ENCODE measurements around the gene CD209. TPM values are rescaled to one million over a fixed set of nuclear protein-coding genes. Genes with fewer than 3 reads are reported as not detected.

Gene CD209
- polyA plus RNA-seq, 3 donors, result 1.1 to 2.1 (median 1.8) TPM

- Histone ChIP-seq H3K9ac (ENCODE audit: insufficient read depth, low read length, poor library complexity, severe bottlenecking) (no peak overlapping the region), H3K27ac (ENCODE audit: low read depth in 1 of 2, low read length in 2 of 2) (no peak overlapping the region), H3K79me2 (ENCODE audit: insufficient read depth, low read length) (no peaks in the 10 kb centered on the region), H3K4me2 (replicated peaks; ENCODE audit: extremely low read depth, low read length, poor library complexity, severe bottlenecking) (no peak overlapping the region), H3K4me3 (replicated peaks in 1 of 3; ENCODE audit: low read depth in 2 of 3, low read length in 3 of 3) (no peak overlapping the region), H3K27me3 (ENCODE audit: control insufficient read depth in 2 of 2, insufficient read depth in 2 of 2, low read length in 2 of 2) (peaks cover 0 to 3% of the 10 kb centered on the region in 2 donors), H3K4me1 (ENCODE audit: control insufficient read depth in 1 of 2, insufficient read depth in 2 of 2, low read length in 2 of 2) (peaks cover 50 to 71% of the 10 kb centered on the region in 2 donors), H2AFZ (ENCODE audit: insufficient read depth, low read depth, low read length, poor library complexity, severe bottlenecking) (no peak overlapping the region), H3K36me3 (replicated peaks in 1 of 2; ENCODE audit: control insufficient read depth in 1 of 2, insufficient read depth in 2 of 2, low read length in 2 of 2) (no peaks in the 10 kb centered on the region), H4K20me1 (ENCODE audit: insufficient read depth, low read length) (no peaks in the 10 kb centered on the region), H3K9me3 (replicated peaks in 1 of 2; ENCODE audit: control insufficient read depth in 1 of 2, insufficient read depth in 1 of 2, low read length in 2 of 2) (no peaks in the 10 kb centered on the region)
- Mint-ChIP-seq H3K9me3 (peaks cover 0 to 6% (median 0%) of the 10 kb centered on the region in 7 donors), H3K27ac (peak overlapping the region in 1 of 7 donors; percentile 56), H3K36me3 (peaks cover 0 to 13% of the 10 kb centered on the region in 2 donors), H3K27me3 (ENCODE audit: low read depth in 3 of 3) (peaks cover 2 to 22% (median 19%) of the 10 kb centered on the region in 3 donors), H3K4me1 (peaks cover 61% of the 10 kb centered on the region), H3K4me3 (peak overlapping the region in 1 of 2 donors; percentile 30)
- intact Hi-C loops (cut with micrococcal nuclease), result no loop called here
- TF ChIP-seq CTCF (IDR thresholded peaks at IDR 0.05), result no peak
- 90% methylated on average over 4 of the region's 5 CpGs for WGBS (ENCODE audit: insufficient coverage)
- no peak for DNase-seq
Observed at GRCh38 chr19:7731615-7732014, 15.7 kb downstream of the CD209 start.

- Histone ChIP-seq H3K27me3 (ENCODE audit: control insufficient read depth in 2 of 2, insufficient read depth in 2 of 2, low read length in 2 of 2) (peaks cover 0 to 3% of the 10 kb centered on the region in 2 donors), H3K36me3 (replicated peaks in 1 of 2; ENCODE audit: control insufficient read depth in 1 of 2, insufficient read depth in 2 of 2, low read length in 2 of 2) (no peaks in the 10 kb centered on the region), H3K9me3 (replicated peaks in 1 of 2; ENCODE audit: control insufficient read depth in 1 of 2, insufficient read depth in 1 of 2, low read length in 2 of 2) (no peaks in the 10 kb centered on the region), H3K4me3 (replicated peaks in 1 of 3; ENCODE audit: low read depth in 2 of 3, low read length in 3 of 3) (no peak overlapping the region), H3K79me2 (ENCODE audit: insufficient read depth, low read length) (no peaks in the 10 kb centered on the region), H3K27ac (ENCODE audit: low read depth in 1 of 2, low read length in 2 of 2) (no peak overlapping the region), H4K20me1 (ENCODE audit: insufficient read depth, low read length) (no peaks in the 10 kb centered on the region), H3K4me1 (ENCODE audit: control insufficient read depth in 1 of 2, insufficient read depth in 2 of 2, low read length in 2 of 2) (peaks cover 50 to 69% of the 10 kb centered on the region in 2 donors), H3K4me2 (replicated peaks; ENCODE audit: extremely low read depth, low read length, poor library complexity, severe bottlenecking) (peak overlapping the region; percentile 83), H2AFZ (ENCODE audit: insufficient read depth, low read depth, low read length, poor library complexity, severe bottlenecking) (no peak overlapping the region), H3K9ac (ENCODE audit: insufficient read depth, low read length, poor library complexity, severe bottlenecking) (no peak overlapping the region)
- H3K27ac Mint-ChIP-seq, result peak overlapping the region in 1 of 7 donors; percentile 56
- peaks cover 59% of the 10 kb centered on the region for H3K4me1 Mint-ChIP-seq
- H3K9me3 Mint-ChIP-seq, result peaks cover 0 to 6% (median 0%) of the 10 kb centered on the region in 7 donors
- DNase-seq, result no peak
- WGBS (ENCODE audit: insufficient coverage), result 77% methylated on average over 38 of the region's 39 CpGs
- TF ChIP-seq CTCF (IDR thresholded peaks at IDR 0.05), result no peak
- peaks cover 0 to 13% of the 10 kb centered on the region in 2 donors for H3K36me3 Mint-ChIP-seq
- intact Hi-C loops (cut with micrococcal nuclease), result no loop called here
- peaks cover 2 to 22% (median 16%) of the 10 kb centered on the region in 3 donors for H3K27me3 Mint-ChIP-seq (ENCODE audit: low read depth in 3 of 3)
- peak overlapping the region in 1 of 2 donors; percentile 30 for H3K4me3 Mint-ChIP-seq
Observed at GRCh38 chr19:7731218-7731595, 16.1 kb downstream of the CD209 start.

Data from CD14-positive monocyte (primary cell).